Measurements from ENCODE around the gene TMC4. TPM values are rescaled to one million over a fixed set of nuclear protein-coding genes. Genes with fewer than 3 reads are reported as not detected.
A peak's percentile ranks its signal among the peaks of the same experiment; 100 is the strongest.
"Not testable (repeated sequence)": the region's sequence is repeated elsewhere in the genome, so short reads cannot be mapped to it uniquely, and the experiment has no call there.

The TMC4 gene, protein sequence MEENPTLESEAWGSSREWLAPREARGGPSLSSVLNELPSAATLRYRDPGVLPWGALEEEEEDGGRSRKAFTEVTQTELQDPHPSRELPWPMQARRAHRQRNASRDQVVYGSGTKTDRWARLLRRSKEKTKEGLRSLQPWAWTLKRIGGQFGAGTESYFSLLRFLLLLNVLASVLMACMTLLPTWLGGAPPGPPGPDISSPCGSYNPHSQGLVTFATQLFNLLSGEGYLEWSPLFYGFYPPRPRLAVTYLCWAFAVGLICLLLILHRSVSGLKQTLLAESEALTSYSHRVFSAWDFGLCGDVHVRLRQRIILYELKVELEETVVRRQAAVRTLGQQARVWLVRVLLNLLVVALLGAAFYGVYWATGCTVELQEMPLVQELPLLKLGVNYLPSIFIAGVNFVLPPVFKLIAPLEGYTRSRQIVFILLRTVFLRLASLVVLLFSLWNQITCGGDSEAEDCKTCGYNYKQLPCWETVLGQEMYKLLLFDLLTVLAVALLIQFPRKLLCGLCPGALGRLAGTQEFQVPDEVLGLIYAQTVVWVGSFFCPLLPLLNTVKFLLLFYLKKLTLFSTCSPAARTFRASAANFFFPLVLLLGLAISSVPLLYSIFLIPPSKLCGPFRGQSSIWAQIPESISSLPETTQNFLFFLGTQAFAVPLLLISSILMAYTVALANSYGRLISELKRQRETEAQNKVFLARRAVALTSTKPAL
- total RNA-seq = 10 to 100 TPM; 42.6 to 91.7 (median 68.5) TPM

DNA sequence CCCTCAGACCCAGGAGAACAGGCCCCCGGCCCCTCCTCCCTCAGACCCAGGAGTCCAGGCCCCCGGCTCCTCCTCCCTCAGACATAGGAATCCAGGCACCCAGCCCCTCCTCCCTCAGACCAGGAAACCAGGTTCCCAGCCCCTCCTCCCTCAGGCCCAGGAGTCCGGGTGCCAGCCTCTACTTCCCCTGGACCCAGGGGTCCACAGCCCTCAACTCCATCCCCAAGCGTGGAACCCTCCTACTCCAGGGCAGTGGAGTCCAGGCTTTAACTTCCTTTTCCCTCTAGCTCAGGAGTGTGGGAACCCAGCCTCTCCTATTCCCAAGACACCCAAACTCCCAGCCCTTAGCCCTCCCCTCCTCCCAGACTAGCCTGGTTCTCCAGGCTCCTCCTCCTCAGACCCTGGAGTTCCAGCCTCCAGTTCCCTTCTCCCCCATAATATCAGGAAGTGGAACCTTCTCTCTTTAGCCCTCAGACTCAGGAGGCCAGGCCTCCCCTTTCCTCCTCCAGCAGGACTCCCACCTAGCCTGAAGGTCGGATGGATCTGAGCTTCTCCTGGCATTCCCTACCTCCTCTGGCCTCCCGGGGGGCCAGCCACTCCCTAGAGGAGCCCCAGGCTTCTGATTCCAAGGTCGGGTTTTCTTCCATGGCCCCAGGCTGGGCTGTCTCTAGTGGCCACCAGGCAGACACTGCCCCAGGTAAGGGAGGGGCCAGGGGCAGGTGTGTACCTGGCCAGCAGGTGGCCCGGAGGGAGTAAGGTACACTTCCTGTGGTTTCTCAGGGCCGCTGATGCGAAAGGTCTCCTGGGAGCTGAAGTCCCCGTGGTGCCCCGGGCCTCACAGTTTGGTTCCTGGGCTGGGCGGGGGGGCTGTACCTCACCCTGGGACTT, at the start of gene TMC4:
Gene TMC4 (minus strand): TSS at position 690 of the 888 bp plus-strand sequence. CDS start 43 bp downstream, at position 647.
- intact Hi-C loops (cut with DNase I) = no loop called here
- Histone ChIP-seq H3K27me3 (no peaks in the 10 kb centered on the region), H3K9me3 (no peaks in the 10 kb centered on the region), H3K27ac (peak within 1 kb of the TSS; percentile 8 to 58 (median 45)), H3K4me3 (replicated peaks in 1 of 3) (peak within 1 kb of the TSS in 2 of 3 donors; percentile 4 to 31), H3K36me3 (no peaks in the 10 kb centered on the region), H3K4me1 (peaks cover 3 to 9% of the 10 kb centered on the region in 2 donors)
- peak; percentile 85 for DNase-seq
- TF ChIP-seq, protein P1, sequence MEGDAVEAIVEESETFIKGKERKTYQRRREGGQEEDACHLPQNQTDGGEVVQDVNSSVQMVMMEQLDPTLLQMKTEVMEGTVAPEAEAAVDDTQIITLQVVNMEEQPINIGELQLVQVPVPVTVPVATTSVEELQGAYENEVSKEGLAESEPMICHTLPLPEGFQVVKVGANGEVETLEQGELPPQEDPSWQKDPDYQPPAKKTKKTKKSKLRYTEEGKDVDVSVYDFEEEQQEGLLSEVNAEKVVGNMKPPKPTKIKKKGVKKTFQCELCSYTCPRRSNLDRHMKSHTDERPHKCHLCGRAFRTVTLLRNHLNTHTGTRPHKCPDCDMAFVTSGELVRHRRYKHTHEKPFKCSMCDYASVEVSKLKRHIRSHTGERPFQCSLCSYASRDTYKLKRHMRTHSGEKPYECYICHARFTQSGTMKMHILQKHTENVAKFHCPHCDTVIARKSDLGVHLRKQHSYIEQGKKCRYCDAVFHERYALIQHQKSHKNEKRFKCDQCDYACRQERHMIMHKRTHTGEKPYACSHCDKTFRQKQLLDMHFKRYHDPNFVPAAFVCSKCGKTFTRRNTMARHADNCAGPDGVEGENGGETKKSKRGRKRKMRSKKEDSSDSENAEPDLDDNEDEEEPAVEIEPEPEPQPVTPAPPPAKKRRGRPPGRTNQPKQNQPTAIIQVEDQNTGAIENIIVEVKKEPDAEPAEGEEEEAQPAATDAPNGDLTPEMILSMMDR (IDR thresholded peaks at IDR 0.05) = peak; percentile 43 to 66 (median 60)
- TF ChIP-seq POLR2A (IDR thresholded peaks at IDR 0.05) = peak in 1 of 2 donors; percentile 43
- 3 to 13% methylated on average over 5 of the region's 13 CpGs for WGBS, 2 donors

DNA sequence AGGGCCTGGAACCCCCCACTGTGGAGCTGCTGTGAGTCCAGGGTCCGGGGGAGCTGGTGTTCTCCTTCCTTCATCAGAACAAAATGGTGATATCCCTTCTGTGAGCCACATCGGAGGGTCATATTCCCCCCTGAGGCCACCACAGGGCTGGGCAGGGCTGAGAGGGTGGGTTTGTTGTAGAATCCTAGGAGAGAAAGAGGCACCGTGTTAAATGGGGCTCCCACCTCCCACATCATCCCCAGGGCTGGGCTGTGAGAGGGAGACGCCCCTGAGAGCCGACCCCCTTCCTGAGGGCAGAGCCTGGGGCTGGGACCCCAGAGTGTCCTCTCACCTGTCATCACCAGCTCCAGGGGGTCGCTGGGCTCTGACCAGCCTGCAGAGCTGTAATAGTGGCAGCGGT, 49.0 kb upstream of the TMC4 start:
- H3K9me3 ChIP-seq; H3K27me3 ChIP-seq; intact Hi-C loops (cut with DNase I); H3K36me3 ChIP-seq; DNase-seq; H3K27ac ChIP-seq; H3K4me1 ChIP-seq; H3K4me3 ChIP-seq (replicated peaks in 1 of 3): not testable (repeated sequence)
- 77% methylated on average over 2 to 3 of the region's 7 CpGs for WGBS, 2 donors

DNA sequence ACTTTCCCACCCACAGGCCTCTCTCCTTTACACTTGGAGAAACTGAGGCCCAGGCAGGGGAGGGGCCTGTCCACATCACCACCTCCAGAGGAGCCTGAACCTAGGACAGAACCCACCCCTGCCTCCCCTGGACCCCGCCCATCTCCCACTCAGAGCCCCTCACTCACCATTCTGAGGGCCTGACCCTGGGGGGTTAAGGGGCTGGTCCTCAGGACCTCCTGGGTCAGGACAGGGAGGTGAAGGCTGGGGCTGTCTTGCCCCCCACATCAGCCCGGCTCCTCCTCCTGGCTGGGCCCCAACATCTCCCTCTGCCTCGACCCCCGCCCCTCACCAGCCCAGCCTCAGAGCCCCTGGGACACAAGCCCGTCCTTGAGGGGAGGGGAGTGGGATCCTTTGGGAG, 46.7 kb upstream of the TMC4 start:
- DNase-seq; intact Hi-C loops (cut with DNase I); H3K27ac ChIP-seq; H3K27me3 ChIP-seq; H3K36me3 ChIP-seq; H3K4me1 ChIP-seq; H3K9me3 ChIP-seq; H3K4me3 ChIP-seq (replicated peaks in 1 of 3): not testable (repeated sequence)
- 61% methylated on average over 4 of the region's 5 CpGs; no CpG with 5 or more reads in 1 of the 2 donors for WGBS, 2 donors

DNA sequence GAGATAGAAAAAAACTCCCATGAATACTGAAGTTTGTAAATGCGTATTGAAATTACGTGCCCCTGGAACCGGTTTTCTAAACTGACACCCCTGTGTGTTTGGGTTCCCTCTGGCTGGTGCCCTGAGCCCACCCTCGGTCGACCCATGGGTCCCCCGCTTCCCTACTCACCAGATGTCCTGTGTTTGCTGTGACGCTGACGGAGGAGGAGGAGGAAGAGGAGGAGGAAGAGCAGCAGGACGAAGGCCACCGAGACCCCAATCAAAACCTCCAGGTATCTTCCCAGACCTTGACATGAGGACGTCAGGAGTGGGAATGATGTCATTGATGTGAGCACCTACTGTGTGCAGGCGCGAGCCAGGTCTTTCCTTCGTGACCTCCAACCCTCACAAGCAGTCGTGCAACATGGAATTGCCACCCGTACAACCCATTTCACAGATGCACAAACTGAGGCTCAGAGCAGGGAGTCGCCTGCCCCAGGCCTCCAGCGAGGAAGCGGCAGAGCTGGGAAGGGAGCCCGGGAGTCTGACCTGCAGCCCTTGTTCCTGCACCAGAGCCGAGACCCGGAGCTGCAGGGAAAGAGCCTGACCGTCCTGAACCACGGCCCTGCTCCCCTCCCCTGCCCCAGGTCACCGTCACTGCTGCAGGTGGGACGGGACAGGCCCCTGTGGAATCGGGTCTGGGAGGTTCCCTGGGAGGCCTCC, 46.2 kb upstream of the TMC4 start:
- Histone ChIP-seq H3K27me3 (no peaks in the 10 kb centered on the region), H3K9me3 (no peaks in the 10 kb centered on the region), H3K36me3 (no peaks in the 10 kb centered on the region), H3K27ac (no peak overlapping the region), H3K4me1 (no peaks in the 10 kb centered on the region), H3K4me3 (replicated peaks in 1 of 3) (no peak overlapping the region)
- no peak for DNase-seq
- 80 to 89% methylated on average over 13 to 27 of the region's 27 CpGs for WGBS, 2 donors
- TF ChIP-seq, protein P1 (IDR thresholded peaks at IDR 0.05) = no peak
- no peak for TF ChIP-seq POLR2A (IDR thresholded peaks at IDR 0.05)
- intact Hi-C loops (cut with DNase I) = no loop called here

DNA sequence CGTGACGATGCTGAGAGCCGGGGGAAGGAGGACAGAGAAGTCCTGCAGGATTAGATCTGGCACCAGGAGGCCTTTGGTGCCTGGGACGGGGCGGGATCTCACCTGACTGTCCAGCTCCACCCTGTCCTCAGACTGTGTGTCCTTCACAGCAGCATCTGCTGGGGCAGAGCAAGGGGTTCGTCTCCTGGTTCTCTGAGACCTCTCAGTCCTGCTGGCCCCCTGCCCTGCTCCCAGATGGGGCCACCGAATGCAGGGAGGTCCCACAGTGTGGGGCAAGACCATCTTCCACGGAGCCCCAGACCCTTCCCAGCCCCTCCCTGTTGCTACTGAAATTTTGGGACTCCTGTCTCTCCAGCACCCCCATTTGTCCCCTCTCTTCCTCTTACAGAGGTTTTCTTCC, 45.3 kb upstream of the TMC4 start:
- Histone ChIP-seq H3K9me3 (no peaks in the 10 kb centered on the region), H3K36me3 (no peaks in the 10 kb centered on the region), H3K4me3 (replicated peaks in 1 of 3) (no peak overlapping the region), H3K27ac (no peak overlapping the region), H3K4me1 (no peaks in the 10 kb centered on the region), H3K27me3 (no peaks in the 10 kb centered on the region)
- 62% methylated on average over 6 to 8 of the region's 8 CpGs for WGBS, 2 donors
- no peak for TF ChIP-seq POLR2A (IDR thresholded peaks at IDR 0.05)
- TF ChIP-seq, protein P1 (IDR thresholded peaks at IDR 0.05) = no peak
- DNase-seq = no peak
- intact Hi-C loops (cut with DNase I) = no loop called here

DNA sequence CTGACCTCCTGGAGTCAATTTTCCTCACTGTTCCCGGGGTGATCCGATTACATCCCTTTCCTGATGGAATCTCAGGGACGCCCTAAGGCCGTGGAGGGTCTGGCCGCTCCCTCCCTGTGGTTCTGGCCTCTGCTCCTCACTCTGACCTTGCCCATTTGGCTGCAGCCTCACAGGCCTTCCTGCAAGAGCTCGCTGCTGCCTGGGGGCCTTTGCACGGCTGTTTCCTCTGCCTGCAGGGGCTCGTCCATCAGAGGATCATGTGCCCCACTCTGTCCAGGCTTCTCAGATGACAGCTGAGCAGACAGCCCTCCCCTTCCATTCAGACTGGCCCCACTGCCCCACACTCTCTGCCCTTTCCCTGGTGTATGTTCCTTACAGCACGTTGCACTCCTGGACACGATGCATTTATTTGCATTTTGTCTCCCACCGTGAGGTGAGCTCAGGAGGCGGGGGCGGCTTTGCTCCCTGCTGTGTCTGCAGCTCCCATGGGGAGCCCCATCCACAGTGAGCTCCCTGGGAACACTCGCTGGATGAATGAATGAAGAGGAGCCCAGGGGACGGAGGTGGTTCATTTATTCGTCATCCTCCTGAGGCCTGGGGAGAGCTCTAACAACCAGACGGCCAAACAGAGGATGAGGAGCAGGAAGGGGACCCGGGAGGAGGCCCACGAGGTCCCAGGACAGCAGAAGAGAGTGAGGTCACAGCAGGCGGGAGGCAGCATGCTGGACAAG, 44.7 kb upstream of the TMC4 start:
- H3K9me3 ChIP-seq; H3K27me3 ChIP-seq; H3K4me1 ChIP-seq; H3K4me3 ChIP-seq (replicated peaks in 1 of 3); H3K36me3 ChIP-seq; H3K27ac ChIP-seq; intact Hi-C loops (cut with DNase I); DNase-seq: not testable (repeated sequence)
- 46 to 58% methylated on average over 14 to 15 of the region's 20 CpGs for whole genome bisulfite sequencing, 2 donors

Measured in thyroid gland (tissue), 4 donors.